ENCODE measurements around the gene PAPPA.

PAPPA gene

GRCh38 chr9:116288658-116289057 lies 135.1 kb downstream of the PAPPA start:
- H3K4me3 ChIP-seq (replicated peaks; ENCODE audit: low read depth, low read length) = no peak overlapping the region
- no peak for TF ChIP-seq CTCF (IDR thresholded peaks at IDR 0.05; ENCODE audit: low read depth, low read length, missing control alignments)
- peak; percentile 89 for DNase-seq (ENCODE audit: extremely low read depth, low read depth)

- no peak for DNase-seq (ENCODE audit: extremely low read depth, low read depth)
- no peak for TF ChIP-seq CTCF (IDR thresholded peaks at IDR 0.05; ENCODE audit: low read depth, low read length, missing control alignments)
- no peak overlapping the region for H3K4me3 ChIP-seq (replicated peaks; ENCODE audit: low read depth, low read length)
Observed at GRCh38 chr9:116297346-116297745, 143.8 kb downstream of the PAPPA start.

GRCh38 chr9:116298249-116298648 lies 144.7 kb downstream of the PAPPA start:
- no peak overlapping the region for H3K4me3 ChIP-seq (replicated peaks; ENCODE audit: low read depth, low read length)
- DNase-seq (ENCODE audit: extremely low read depth, low read depth) = no peak
- no peak for TF ChIP-seq CTCF (IDR thresholded peaks at IDR 0.05; ENCODE audit: low read depth, low read length, missing control alignments)

- no peak for TF ChIP-seq CTCF (IDR thresholded peaks at IDR 0.05; ENCODE audit: low read depth, low read length, missing control alignments)
- DNase-seq (ENCODE audit: extremely low read depth, low read depth) = no peak
- no peak overlapping the region for H3K4me3 ChIP-seq (replicated peaks; ENCODE audit: low read depth, low read length)
Observed at GRCh38 chr9:116298878-116299391, 145.3 kb downstream of the PAPPA start.

- DNase-seq (ENCODE audit: extremely low read depth, low read depth) = no peak
- no peak overlapping the region for H3K4me3 ChIP-seq (replicated peaks; ENCODE audit: low read depth, low read length)
Observed at GRCh38 chr9:116300360-116300870, 146.8 kb downstream of the PAPPA start.

GRCh38 chr9:116303270-116303669 lies 149.7 kb downstream of the PAPPA start:
- no peak for DNase-seq (ENCODE audit: extremely low read depth, low read depth)
- no peak for TF ChIP-seq CTCF (IDR thresholded peaks at IDR 0.05; ENCODE audit: low read depth, low read length, missing control alignments)
- no peak overlapping the region for H3K4me3 ChIP-seq (replicated peaks; ENCODE audit: low read depth, low read length)

More at GRCh38 chr9:116300360-116300870, 146.8 kb downstream of the PAPPA start:
- no peak for TF ChIP-seq CTCF (IDR thresholded peaks at IDR 0.05; ENCODE audit: low read depth, low read length, missing control alignments)
